HG03060 (cell line): Measurements from ENCODE around the gene MRPL55.

Experiments used
- ATAC-seq: cut with Tn5 transposase; IDR thresholded peaks from one replicate; pipeline ENCODE4 v1.9.1; 2021; ENCODE audit warnings: low read depth, moderate number of reproducible peaks; ENCODE audit not compliant: unreplicated experiment

The MRPL55 gene

GRCh38 chr1:228102791-228103620, 6.1 kb downstream of the MRPL55 start, which contains the start of gene C1orf35:
Gene C1orf35, minus strand, starts transcription at chr1:228103325. Its CDS starts 98 bp downstream, at chr1:228103227.
- ATAC-seq = peak; percentile 47

- no peak for ATAC-seq
These were observed 6.9 kb downstream of the MRPL55 start for GRCh38 chr1:228101994-228102790.

- ATAC-seq = no peak
These were observed 7.5 kb downstream of the MRPL55 start for GRCh38 chr1:228101614-228101993.

- ATAC-seq = no peak
These were observed 8.1 kb downstream of the MRPL55 start for GRCh38 chr1:228100822-228101613.

GRCh38 chr1:228099331-228099732, 9.8 kb downstream of the MRPL55 start:
- no peak for ATAC-seq

- ATAC-seq = no peak
These were observed 10.7 kb downstream of the MRPL55 start for GRCh38 chr1:228098323-228098931.

- no peak for ATAC-seq
These were observed 11.6 kb downstream of the MRPL55 start for GRCh38 chr1:228097333-228098081.

GRCh38 chr1:228096416-228097332, 12.4 kb downstream of the MRPL55 start:
- no peak for ATAC-seq

- ATAC-seq = no peak
These were observed 13.2 kb downstream of the MRPL55 start for GRCh38 chr1:228095938-228096337.

- no peak for ATAC-seq
These were observed 13.9 kb downstream of the MRPL55 start for GRCh38 chr1:228095161-228095560.

- ATAC-seq = no peak
These were observed 14.6 kb downstream of the MRPL55 start for GRCh38 chr1:228094432-228095016.

- ATAC-seq = no peak
These were observed 15.8 kb downstream of the MRPL55 start for GRCh38 chr1:228093050-228093906.

GRCh38 chr1:228092342-228093049, 16.6 kb downstream of the MRPL55 start:
- no peak for ATAC-seq

GRCh38 chr1:228091084-228091483, 18.0 kb downstream of the MRPL55 start:
- ATAC-seq = no peak

- no peak for ATAC-seq
These were observed 18.5 kb downstream of the MRPL55 start for GRCh38 chr1:228090613-228091081.

- no peak for ATAC-seq
These were observed 19.3 kb downstream of the MRPL55 start for GRCh38 chr1:228089519-228090380.
